ENCODE results near the gene GBP3. TPM values are rescaled to one million over a fixed set of nuclear protein-coding genes. Genes with fewer than 3 reads are reported as not detected.

Gene GBP3
- total and polyA plus RNA-seq, 9 of the 15 experiments (the other 6 are each of a cell fraction or from before 2014, with no cell fraction given): 0.07 to 0.14 (median 0.11) TPM; not detected in 4

DNA sequence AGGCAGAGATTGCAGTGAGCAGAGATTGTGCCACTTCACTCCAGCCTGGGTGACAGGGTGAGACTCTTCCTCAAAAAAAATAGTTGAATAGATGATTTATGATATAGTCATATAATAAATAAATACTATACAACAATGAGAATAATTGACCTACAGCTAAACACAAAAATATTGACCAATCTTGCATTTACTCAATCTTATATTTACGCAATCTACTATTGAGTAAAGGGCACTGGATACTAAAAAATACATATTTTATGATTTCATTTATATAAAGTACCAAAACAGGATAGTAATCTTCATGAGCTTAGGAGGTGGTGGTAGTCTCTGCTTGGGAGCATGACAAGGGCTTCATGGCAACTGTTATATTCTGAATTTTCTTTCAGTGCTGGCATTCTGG is 19.1 kb upstream of the GBP3 start:
- DNase-seq (ENCODE audit: extremely low read depth in 1 of 4, low spot score in 3 of 4): no peak
- no peaks in the 10 kb centered on the region for H3K36me3 ChIP-seq (ENCODE audit: control insufficient read depth, insufficient read depth, low read length)
- H2AFZ ChIP-seq (ENCODE audit: low read depth, low read length): no peak overlapping the region
- peaks cover 0 to 8% of the 10 kb centered on the region in 2 experiments; a peak in 2 of 5 replicates for H3K4me1 ChIP-seq (replicated peaks in 1 of 2; ENCODE audit: control insufficient read depth in 2 of 2, insufficient read depth in 2 of 2, low read length in 2 of 2)
- intact Hi-C loops (cut with micrococcal nuclease): no loop called here
- no peak overlapping the region for H3K9ac ChIP-seq (ENCODE audit: insufficient read depth in 1 of 2, low read depth in 2 of 2, low read length in 2 of 2)
- ChIA-PET CTCF (ENCODE audit: low intra/inter-chr PET ratio) (no interaction called here), POLR2A (no interaction called here)
- 6% methylated on average over 1 of the region's 1 CpG for WGBS (ENCODE audit: insufficient coverage, low coverage, missing lambda C conversion rate)
- no peak overlapping the region for H3K4me3 ChIP-seq
- no peak for TF ChIP-seq ETV1 (tag; conservative IDR thresholded peaks at IDR 0.05; ENCODE audit: low read depth)
- TF ChIP-seq, protein P1, sequence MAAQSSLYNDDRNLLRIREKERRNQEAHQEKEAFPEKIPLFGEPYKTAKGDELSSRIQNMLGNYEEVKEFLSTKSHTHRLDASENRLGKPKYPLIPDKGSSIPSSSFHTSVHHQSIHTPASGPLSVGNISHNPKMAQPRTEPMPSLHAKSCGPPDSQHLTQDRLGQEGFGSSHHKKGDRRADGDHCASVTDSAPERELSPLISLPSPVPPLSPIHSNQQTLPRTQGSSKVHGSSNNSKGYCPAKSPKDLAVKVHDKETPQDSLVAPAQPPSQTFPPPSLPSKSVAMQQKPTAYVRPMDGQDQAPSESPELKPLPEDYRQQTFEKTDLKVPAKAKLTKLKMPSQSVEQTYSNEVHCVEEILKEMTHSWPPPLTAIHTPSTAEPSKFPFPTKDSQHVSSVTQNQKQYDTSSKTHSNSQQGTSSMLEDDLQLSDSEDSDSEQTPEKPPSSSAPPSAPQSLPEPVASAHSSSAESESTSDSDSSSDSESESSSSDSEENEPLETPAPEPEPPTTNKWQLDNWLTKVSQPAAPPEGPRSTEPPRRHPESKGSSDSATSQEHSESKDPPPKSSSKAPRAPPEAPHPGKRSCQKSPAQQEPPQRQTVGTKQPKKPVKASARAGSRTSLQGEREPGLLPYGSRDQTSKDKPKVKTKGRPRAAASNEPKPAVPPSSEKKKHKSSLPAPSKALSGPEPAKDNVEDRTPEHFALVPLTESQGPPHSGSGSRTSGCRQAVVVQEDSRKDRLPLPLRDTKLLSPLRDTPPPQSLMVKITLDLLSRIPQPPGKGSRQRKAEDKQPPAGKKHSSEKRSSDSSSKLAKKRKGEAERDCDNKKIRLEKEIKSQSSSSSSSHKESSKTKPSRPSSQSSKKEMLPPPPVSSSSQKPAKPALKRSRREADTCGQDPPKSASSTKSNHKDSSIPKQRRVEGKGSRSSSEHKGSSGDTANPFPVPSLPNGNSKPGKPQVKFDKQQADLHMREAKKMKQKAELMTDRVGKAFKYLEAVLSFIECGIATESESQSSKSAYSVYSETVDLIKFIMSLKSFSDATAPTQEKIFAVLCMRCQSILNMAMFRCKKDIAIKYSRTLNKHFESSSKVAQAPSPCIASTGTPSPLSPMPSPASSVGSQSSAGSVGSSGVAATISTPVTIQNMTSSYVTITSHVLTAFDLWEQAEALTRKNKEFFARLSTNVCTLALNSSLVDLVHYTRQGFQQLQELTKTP (IDR thresholded peaks at IDR 0.05; ENCODE audit: low read depth in 1 of 2, partially characterized antibody in 2 of 2): no peak
- no peak for TF ChIP-seq E2F3 (CRISPR knock-in tag; IDR thresholded peaks at IDR 0.05)
- TF ChIP-seq DACH1 (IDR thresholded peaks at IDR 0.05; ENCODE audit: partially characterized antibody): no peak
- TF ChIP-seq ERF (CRISPR knock-in tag; IDR thresholded peaks at IDR 0.05): no peak
- no peak for TF ChIP-seq MTA3 (IDR thresholded peaks at IDR 0.05; ENCODE audit: borderline replicate concordance)
- no peak for TF ChIP-seq ZKSCAN3 (CRISPR knock-in tag; IDR thresholded peaks at IDR 0.05)
- TF ChIP-seq ZKSCAN8 (CRISPR knock-in tag; IDR thresholded peaks at IDR 0.05): no peak
- no peak for TF ChIP-seq PRMT5 (CRISPR knock-in tag; IDR thresholded peaks at IDR 0.05)
- TF ChIP-seq LCOR (CRISPR knock-in tag; IDR thresholded peaks at IDR 0.05): no peak
- BruUV-seq (replicated peaks): no TSS peak
- no peak overlapping the region for H3K4me2 ChIP-seq (ENCODE audit: insufficient read depth, low read length)
- ATAC-seq: no peak
- no peaks in the 10 kb centered on the region for H4K20me1 ChIP-seq (replicated peaks; ENCODE audit: control insufficient read depth, insufficient read depth, low read length)
- H3K9me1 ChIP-seq (ENCODE audit: control insufficient read depth, insufficient read depth, low read length): no peaks in the 10 kb centered on the region
- in situ Hi-C loops (cut with MboI): no loop called here
- H3K27ac ChIP-seq (ENCODE audit: extremely low read depth, low read depth, low read length): no peak overlapping the region
- H3K9me3 ChIP-seq (replicated peaks; ENCODE audit: control insufficient read depth, insufficient read depth, low read depth, low read length): no peaks in the 10 kb centered on the region
- H3K79me2 ChIP-seq (ENCODE audit: control insufficient read depth, insufficient read depth, low read length): no peaks in the 10 kb centered on the region
- FAIRE-seq: no peak
- no peaks in the 10 kb centered on the region for H3K27me3 ChIP-seq (ENCODE audit: control insufficient read depth in 2 of 2, insufficient read depth in 2 of 2, low read length in 2 of 2)
